ENCODE measurements around the gene ADSL.
A peak's percentile ranks its signal among the peaks of the same experiment; 100 is the strongest.

Gene ADSL

GRCh38 chr22:40330615-40331014, 15.7 kb upstream of the ADSL start:
- Histone ChIP-seq H3K9me3 (ENCODE audit: insufficient read depth, low read length) (no peaks in the 10 kb centered on the region), H3K9ac (ENCODE audit: low read length) (no peak overlapping the region), H3K36me3 (replicated peaks; ENCODE audit: low read depth, low read length) (peaks cover 7% of the 10 kb centered on the region), H3K4me1 (ENCODE audit: low read length) (peaks cover 35% of the 10 kb centered on the region), H3K4me3 (ENCODE audit: low read length) (no peak overlapping the region), H3K79me2 (ENCODE audit: low read length) (no peaks in the 10 kb centered on the region), H4K20me1 (ENCODE audit: insufficient read depth, low read length) (no peaks in the 10 kb centered on the region), H3K27ac (ENCODE audit: low read length) (no peak overlapping the region), H2AFZ (ENCODE audit: low read depth, low read length) (no peak overlapping the region), H3K4me2 (ENCODE audit: low read length) (no peak overlapping the region), H3K27me3 (ENCODE audit: low read depth, low read length) (no peaks in the 10 kb centered on the region)
- TF ChIP-seq EZH2phosphoT487 (IDR thresholded peaks at IDR 0.05; ENCODE audit: low read depth) = no peak
- TF ChIP-seq, protein P1, sequence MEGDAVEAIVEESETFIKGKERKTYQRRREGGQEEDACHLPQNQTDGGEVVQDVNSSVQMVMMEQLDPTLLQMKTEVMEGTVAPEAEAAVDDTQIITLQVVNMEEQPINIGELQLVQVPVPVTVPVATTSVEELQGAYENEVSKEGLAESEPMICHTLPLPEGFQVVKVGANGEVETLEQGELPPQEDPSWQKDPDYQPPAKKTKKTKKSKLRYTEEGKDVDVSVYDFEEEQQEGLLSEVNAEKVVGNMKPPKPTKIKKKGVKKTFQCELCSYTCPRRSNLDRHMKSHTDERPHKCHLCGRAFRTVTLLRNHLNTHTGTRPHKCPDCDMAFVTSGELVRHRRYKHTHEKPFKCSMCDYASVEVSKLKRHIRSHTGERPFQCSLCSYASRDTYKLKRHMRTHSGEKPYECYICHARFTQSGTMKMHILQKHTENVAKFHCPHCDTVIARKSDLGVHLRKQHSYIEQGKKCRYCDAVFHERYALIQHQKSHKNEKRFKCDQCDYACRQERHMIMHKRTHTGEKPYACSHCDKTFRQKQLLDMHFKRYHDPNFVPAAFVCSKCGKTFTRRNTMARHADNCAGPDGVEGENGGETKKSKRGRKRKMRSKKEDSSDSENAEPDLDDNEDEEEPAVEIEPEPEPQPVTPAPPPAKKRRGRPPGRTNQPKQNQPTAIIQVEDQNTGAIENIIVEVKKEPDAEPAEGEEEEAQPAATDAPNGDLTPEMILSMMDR (IDR thresholded peaks at IDR 0.05; ENCODE audit: low read depth, low read length) = no peak

GRCh38 chr22:40331706-40332105, 14.6 kb upstream of the ADSL start:
- Histone ChIP-seq H3K27ac (ENCODE audit: low read length) (no peak overlapping the region), H3K79me2 (ENCODE audit: low read length) (no peaks in the 10 kb centered on the region), H2AFZ (ENCODE audit: low read depth, low read length) (no peak overlapping the region), H3K36me3 (replicated peaks; ENCODE audit: low read depth, low read length) (peaks cover 7% of the 10 kb centered on the region), H3K4me3 (ENCODE audit: low read length) (no peak overlapping the region), H3K27me3 (ENCODE audit: low read depth, low read length) (no peaks in the 10 kb centered on the region), H4K20me1 (ENCODE audit: insufficient read depth, low read length) (no peaks in the 10 kb centered on the region), H3K4me1 (ENCODE audit: low read length) (peaks cover 42% of the 10 kb centered on the region), H3K9ac (ENCODE audit: low read length) (no peak overlapping the region), H3K4me2 (ENCODE audit: low read length) (peak overlapping the region; percentile 27), H3K9me3 (ENCODE audit: insufficient read depth, low read length) (no peaks in the 10 kb centered on the region)
- no peak for TF ChIP-seq EZH2phosphoT487 (IDR thresholded peaks at IDR 0.05; ENCODE audit: low read depth)
- TF ChIP-seq, protein P1 (IDR thresholded peaks at IDR 0.05; ENCODE audit: low read depth, low read length) = no peak

- H3K4me2 ChIP-seq (ENCODE audit: low read length) = peak overlapping the region; percentile 27
- no peak overlapping the region for H3K9ac ChIP-seq (ENCODE audit: low read length)
- no peaks in the 10 kb centered on the region for H4K20me1 ChIP-seq (ENCODE audit: insufficient read depth, low read length)
- H3K4me1 ChIP-seq (ENCODE audit: low read length) = peaks cover 49% of the 10 kb centered on the region
- peaks cover 7% of the 10 kb centered on the region for H3K36me3 ChIP-seq (replicated peaks; ENCODE audit: low read depth, low read length)
- no peak overlapping the region for H2AFZ ChIP-seq (ENCODE audit: low read depth, low read length)
- no peak for TF ChIP-seq EZH2phosphoT487 (IDR thresholded peaks at IDR 0.05; ENCODE audit: low read depth)
- TF ChIP-seq, protein P1 (IDR thresholded peaks at IDR 0.05; ENCODE audit: low read depth, low read length) = no peak
- no peaks in the 10 kb centered on the region for H3K9me3 ChIP-seq (ENCODE audit: insufficient read depth, low read length)
- H3K27me3 ChIP-seq (ENCODE audit: low read depth, low read length) = no peaks in the 10 kb centered on the region
- H3K27ac ChIP-seq (ENCODE audit: low read length) = no peak overlapping the region
- H3K4me3 ChIP-seq (ENCODE audit: low read length) = no peak overlapping the region
- H3K79me2 ChIP-seq (ENCODE audit: low read length) = no peaks in the 10 kb centered on the region
Measured at GRCh38 chr22:40332319-40332781, 13.9 kb upstream of the ADSL start.

DNA sequence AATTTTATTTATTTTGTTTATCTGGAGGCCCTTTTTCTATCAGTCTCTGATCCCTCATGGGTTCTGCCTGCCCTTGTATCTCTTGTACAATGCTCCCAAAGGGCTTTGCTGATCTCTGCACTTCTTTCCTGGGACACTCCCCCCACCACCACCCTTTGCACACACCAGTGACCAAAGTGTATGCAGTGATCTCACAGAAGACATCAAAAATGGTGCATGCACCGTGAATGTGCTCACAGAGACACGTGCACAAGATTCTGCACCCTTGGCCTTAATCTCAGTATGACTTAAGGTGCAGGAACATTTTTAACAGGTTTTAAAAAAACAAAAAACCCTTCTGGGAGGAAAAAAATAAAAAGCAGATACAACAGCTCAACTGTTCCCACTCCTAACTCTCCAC, 12.2 kb upstream of the ADSL start:
- Histone ChIP-seq H3K4me2 (ENCODE audit: low read length) (peak overlapping the region; percentile 86), H3K9ac (ENCODE audit: low read length) (no peak overlapping the region), H3K4me3 (ENCODE audit: low read length) (no peak overlapping the region), H3K4me1 (ENCODE audit: low read length) (peaks cover 55% of the 10 kb centered on the region), H3K79me2 (ENCODE audit: low read length) (no peaks in the 10 kb centered on the region), H3K27ac (ENCODE audit: low read length) (peak overlapping the region; percentile 10; the same call in 1 of the 2 replicates), H2AFZ (ENCODE audit: low read depth, low read length) (no peak overlapping the region), H3K9me3 (ENCODE audit: insufficient read depth, low read length) (no peaks in the 10 kb centered on the region), H3K36me3 (replicated peaks; ENCODE audit: low read depth, low read length) (peaks cover 12% of the 10 kb centered on the region), H4K20me1 (ENCODE audit: insufficient read depth, low read length) (no peaks in the 10 kb centered on the region), H3K27me3 (ENCODE audit: low read depth, low read length) (peaks cover 13% of the 10 kb centered on the region; the same call in 1 of the 2 replicates)
- TF ChIP-seq, protein P1 (IDR thresholded peaks at IDR 0.05; ENCODE audit: low read depth, low read length) = no peak
- TF ChIP-seq EZH2phosphoT487 (IDR thresholded peaks at IDR 0.05; ENCODE audit: low read depth) = no peak
